Type B pancreatic cell (in vitro differentiated cells): ENCODE results near the gene FIBP. TPM values are rescaled to one million over a fixed set of nuclear protein-coding genes. Genes with fewer than 3 reads are reported as not detected.

ENCODE experiments used
- DNase-seq: peaks from one replicate; pipeline ENCODE4 v3.0.0; 2021; ENCODE audit warnings: mixed read lengths; ENCODE audit not compliant: unreplicated experiment; ENCODE audit errors: extremely low spot score
- H3K27ac Mint-ChIP-seq: 2 replicates; pipeline ENCODE4 v1.8.0; 2021; ENCODE audit warnings: mild to moderate bottlenecking, mixed read lengths
- H3K27me3 Mint-ChIP-seq: 2 replicates; pipeline ENCODE4 v1.8.0; 2021; ENCODE audit warnings: mixed read lengths
- H3K36me3 Mint-ChIP-seq: 2 replicates; pipeline ENCODE4 v1.8.0; 2021; ENCODE audit warnings: mixed read lengths
- H3K4me1 Mint-ChIP-seq: one replicate; pipeline ENCODE4 v1.8.0; 2021; ENCODE audit warnings: mixed read lengths; ENCODE audit not compliant: unreplicated experiment
- H3K4me3 Mint-ChIP-seq: 2 replicates; pipeline ENCODE4 v1.8.0; 2021; ENCODE audit warnings: mild to moderate bottlenecking, mixed read lengths
- H3K9me3 Mint-ChIP-seq: 2 replicates; pipeline ENCODE4 v1.8.0; 2021; ENCODE audit warnings: mixed read lengths
- total RNA-seq: library from RNA; stranded (reverse); gene quantifications from 2 replicates; pipeline ENCODE4 v1.2.1, GENCODE V29; 2021; ENCODE audit warnings: low replicate concordance
- TF ChIP-seq, protein P1 (sequence below): fragments of 200-600 bp; sonication (generic); conservative IDR thresholded peaks from 2 replicates; pipeline ENCODE4 v1.5.0; 2021; ENCODE audit warnings: antibody characterized with exemption, mild to moderate bottlenecking

The FIBP gene
- total RNA-seq, 1 donor from 2014 or later: 74.7 TPM

DNA sequence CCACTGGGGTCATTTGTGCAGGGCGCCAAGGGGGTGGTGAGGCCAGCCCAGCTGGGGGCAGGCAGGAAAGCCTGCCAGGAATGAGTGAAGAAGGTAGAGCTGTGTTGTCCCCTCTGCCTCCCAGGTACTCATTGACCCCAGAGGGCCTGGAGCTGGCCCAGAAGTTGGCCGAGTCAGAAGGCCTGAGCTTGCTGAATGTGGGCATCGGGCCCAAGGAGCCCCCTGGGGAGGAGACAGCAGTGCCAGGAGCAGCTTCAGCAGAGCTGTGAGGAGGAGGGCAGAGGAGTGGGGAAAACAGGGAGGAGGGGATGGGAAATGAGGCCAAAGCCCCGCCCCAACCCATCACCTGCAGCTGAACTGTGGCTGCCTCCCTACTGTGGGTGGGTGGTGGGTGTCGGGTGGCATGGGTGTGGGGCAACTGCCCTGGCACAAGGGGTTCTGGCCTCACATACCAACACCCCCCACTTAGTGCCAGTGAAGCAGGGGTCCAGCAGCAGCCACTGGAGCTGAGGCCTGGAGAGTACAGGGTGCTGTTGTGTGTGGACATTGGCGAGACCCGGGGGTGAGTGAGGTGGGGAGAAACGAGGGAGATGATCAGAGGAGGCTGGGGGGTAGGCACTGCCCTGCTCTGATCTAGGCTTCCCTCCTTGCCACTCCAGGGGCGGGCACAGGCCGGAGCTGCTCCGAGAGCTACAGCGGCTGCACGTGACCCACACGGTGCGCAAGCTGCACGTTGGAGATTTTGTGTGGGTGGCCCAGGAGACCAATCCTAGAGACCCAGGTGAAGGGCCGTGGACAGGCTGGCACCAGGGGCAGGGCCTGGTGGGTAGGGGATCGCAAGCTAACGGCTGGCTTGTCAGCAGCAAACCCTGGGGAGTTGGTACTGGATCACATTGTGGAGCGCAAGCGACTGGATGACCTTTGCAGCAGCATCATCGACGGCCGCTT lies 25.1 kb downstream of the FIBP start:
- TF ChIP-seq, protein P1, sequence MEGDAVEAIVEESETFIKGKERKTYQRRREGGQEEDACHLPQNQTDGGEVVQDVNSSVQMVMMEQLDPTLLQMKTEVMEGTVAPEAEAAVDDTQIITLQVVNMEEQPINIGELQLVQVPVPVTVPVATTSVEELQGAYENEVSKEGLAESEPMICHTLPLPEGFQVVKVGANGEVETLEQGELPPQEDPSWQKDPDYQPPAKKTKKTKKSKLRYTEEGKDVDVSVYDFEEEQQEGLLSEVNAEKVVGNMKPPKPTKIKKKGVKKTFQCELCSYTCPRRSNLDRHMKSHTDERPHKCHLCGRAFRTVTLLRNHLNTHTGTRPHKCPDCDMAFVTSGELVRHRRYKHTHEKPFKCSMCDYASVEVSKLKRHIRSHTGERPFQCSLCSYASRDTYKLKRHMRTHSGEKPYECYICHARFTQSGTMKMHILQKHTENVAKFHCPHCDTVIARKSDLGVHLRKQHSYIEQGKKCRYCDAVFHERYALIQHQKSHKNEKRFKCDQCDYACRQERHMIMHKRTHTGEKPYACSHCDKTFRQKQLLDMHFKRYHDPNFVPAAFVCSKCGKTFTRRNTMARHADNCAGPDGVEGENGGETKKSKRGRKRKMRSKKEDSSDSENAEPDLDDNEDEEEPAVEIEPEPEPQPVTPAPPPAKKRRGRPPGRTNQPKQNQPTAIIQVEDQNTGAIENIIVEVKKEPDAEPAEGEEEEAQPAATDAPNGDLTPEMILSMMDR: no peak
- Mint-ChIP-seq H3K36me3 (peaks cover 4% of the 10 kb centered on the region), H3K9me3 (no peaks in the 10 kb centered on the region), H3K4me3 (peak overlapping the region; percentile 68), H3K4me1 (peaks cover 21% of the 10 kb centered on the region), H3K27ac (peak overlapping the region; percentile 71), H3K27me3 (no peaks in the 10 kb centered on the region)
- no peak for DNase-seq

DNA sequence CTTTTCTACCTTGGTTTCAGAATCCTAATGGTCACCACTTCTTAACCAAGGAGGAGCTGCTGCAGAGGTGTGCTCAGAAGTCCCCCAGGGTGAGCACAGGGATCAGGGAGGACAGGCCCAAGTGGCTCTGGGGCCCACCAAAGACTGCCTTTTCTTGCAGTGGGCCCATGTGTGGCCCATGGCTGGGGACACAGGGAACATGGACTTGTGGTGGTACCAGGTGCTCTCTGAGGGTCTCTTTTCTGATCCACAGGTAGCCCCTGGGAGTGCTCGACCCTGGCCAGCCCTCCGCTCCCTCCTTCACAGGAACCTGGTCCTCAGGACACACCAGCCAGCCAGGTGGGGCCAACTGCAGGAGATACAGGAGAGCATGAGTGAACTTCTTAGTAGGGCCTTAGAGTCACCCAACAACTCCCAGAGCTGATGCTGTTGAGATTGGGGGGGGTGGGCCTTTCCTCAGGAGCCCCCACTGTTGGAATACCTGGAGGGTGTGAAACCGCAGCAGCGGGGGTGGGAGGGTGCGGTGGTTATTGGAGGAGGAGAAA lies 26.0 kb downstream of the FIBP start:
- TF ChIP-seq, protein P1: no peak
- Mint-ChIP-seq H3K27me3 (no peaks in the 10 kb centered on the region), H3K9me3 (no peaks in the 10 kb centered on the region), H3K27ac (peak overlapping the region; percentile 71), H3K4me1 (peaks cover 15% of the 10 kb centered on the region), H3K36me3 (peaks cover 4% of the 10 kb centered on the region), H3K4me3 (peak overlapping the region; percentile 68)
- no peak for DNase-seq

DNA sequence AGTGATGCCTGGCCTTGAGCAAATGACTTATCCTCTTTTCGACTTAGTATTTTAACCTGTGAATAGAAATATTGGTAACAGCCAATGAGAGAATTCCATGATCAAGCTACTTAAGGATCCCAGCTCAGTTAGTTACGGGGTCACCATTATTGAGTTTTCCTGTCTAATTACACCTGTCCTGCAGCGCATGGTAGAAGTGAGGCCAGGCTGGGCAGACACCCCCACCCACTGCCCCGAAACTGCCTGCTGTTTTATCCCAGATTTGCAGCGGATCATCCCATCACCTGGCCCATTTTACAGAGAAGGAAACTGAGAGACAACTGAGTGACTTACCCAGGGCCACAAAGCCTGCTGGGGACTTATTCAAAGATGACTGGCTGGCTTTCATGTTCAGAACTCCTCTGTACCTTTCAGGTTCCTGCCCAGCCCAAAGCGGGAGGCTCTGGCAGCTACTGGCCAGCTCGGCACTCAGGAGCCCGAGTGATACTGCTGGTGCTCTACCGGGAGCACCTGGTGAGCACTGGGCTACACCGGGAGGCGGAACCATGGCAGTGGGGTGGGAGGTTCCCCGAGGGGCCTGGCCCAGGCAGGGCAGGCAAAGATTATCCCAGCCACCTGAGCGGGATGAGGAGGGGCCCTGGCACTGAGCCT lies 26.6 kb downstream of the FIBP start:
- H3K27me3 Mint-ChIP-seq: no peaks in the 10 kb centered on the region
- peaks cover 7% of the 10 kb centered on the region for H3K36me3 Mint-ChIP-seq
- H3K4me1 Mint-ChIP-seq: peaks cover 16% of the 10 kb centered on the region
- peak overlapping the region; percentile 90 for H3K4me3 Mint-ChIP-seq
- H3K27ac Mint-ChIP-seq: peak overlapping the region; percentile 97
- H3K9me3 Mint-ChIP-seq: no peaks in the 10 kb centered on the region
- TF ChIP-seq, protein P1: no peak
- no peak for DNase-seq

DNA sequence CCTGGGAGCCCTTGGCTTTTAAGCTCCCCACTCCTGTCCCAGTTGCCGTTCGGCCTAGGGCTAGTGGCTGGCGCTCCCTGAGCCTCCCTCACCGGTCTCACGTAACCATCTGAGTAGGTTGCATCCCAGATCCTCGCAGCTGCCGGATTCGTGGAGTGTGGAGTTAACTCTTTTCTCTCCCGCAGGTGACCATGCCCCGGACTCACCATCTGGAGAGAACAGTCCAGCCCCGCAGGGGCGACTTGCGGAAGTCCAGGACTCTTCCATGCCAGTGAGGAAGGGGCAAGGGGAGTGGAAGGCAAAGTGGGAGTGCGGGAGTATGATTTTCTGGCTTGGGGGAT lies 27.1 kb downstream of the FIBP start:
- peak overlapping the region; percentile 90 for H3K4me3 Mint-ChIP-seq
- no peak for DNase-seq
- peaks cover 21% of the 10 kb centered on the region for H3K4me1 Mint-ChIP-seq
- H3K27ac Mint-ChIP-seq: peak overlapping the region; percentile 97
- H3K36me3 Mint-ChIP-seq: peaks cover 12% of the 10 kb centered on the region
- no peaks in the 10 kb centered on the region for H3K27me3 Mint-ChIP-seq
- no peaks in the 10 kb centered on the region for H3K9me3 Mint-ChIP-seq
- TF ChIP-seq, protein P1: no peak

DNA sequence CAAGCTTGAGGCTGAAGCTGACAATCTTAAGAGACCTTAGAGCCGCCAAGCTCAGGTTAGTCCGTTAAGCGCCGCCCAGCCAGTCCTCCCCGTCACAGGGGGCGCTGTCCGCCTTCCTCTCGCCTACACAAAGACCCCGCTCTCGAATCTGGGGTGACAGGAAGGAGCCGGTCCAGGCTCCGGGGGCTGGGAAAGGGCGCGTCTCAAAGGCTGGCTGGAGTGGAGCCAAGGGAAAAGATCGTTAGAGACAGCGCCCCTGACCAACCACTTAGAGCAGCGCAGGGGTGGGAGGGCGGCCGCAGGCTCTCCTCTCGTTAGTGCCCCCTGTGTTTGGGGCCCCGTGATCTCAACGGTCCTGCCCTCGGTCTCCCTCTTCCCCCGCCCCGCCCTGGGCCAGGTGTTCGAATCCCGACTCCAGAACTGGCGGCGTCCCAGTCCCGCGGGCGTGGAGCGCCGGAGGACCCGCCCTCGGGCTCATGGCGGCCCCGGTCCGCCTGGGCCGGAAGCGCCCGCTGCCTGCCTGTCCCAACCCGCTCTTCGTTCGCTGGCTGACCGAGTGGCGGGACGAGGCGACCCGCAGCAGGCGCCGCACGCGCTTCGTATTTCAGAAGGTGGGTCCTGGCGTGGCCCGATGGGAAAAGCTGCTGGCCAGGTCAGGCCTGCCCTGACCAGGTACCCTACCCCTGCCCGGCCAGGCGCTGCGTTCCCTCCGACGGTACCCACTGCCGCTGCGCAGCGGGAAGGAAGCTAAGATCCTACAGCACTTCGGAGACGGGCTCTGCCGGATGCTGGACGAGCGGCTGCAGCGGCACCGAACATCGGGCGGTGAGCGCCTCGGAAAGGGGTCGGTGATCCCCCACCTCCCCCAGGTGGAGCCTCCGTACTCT lies 27.8 kb downstream of the FIBP start, which contains the start of gene MUS81:
MUS81 (plus strand) TSS at position 156 of the 887 bp plus-strand sequence; CDS start at position 477, 321 bp downstream.
- H3K27ac Mint-ChIP-seq: peak within 1 kb of the TSS; percentile 97

More for the DNA sequence above, 27.8 kb downstream of the FIBP start, which contains the start of gene MUS81:
- peak; percentile 97 for DNase-seq
- peaks cover 24% of the 10 kb centered on the region for H3K4me1 Mint-ChIP-seq
- peaks cover 15% of the 10 kb centered on the region for H3K36me3 Mint-ChIP-seq
- TF ChIP-seq, protein P1: peak; percentile 98
- H3K9me3 Mint-ChIP-seq: no peaks in the 10 kb centered on the region
- H3K27me3 Mint-ChIP-seq: no peaks in the 10 kb centered on the region
- peak within 1 kb of the TSS; percentile 90 for H3K4me3 Mint-ChIP-seq
